K562 (cell line): ENCODE measurements around the gene ARHGAP42. TPM values are rescaled to one million over a fixed set of nuclear protein-coding genes. Genes with fewer than 3 reads are reported as not detected.

Source experiments
- POLR2G ChIP-seq: fragments of 200-400 bp; formaldehyde crosslinking; IDR thresholded peaks from 2 replicates; pipeline ENCODE4 v1.6.1; 2017; ENCODE audit warnings: low read depth, mild to moderate bottlenecking, antibody characterized with exemption, low read length, moderate library complexity
- ZNF324 ChIP-seq: fragments of 250-450 bp; sonication (Bioruptor Pico); IDR thresholded peaks from 2 replicates; pipeline ENCODE4 v1.4.0; 2020; ENCODE audit warnings: mild to moderate bottlenecking
- ZNF561 ChIP-seq: fragments of 450-650 bp; formaldehyde crosslinking; conservative IDR thresholded peaks from 2 replicates; pipeline ENCODE4 v1.4.0; 2020; ENCODE audit warnings: mild to moderate bottlenecking, moderate library complexity
- polyA plus RNA-seq, 8 experiments: library from polyadenylated mRNA; depleted of rRNA in 4 of 8; stranded (reverse) in 5 of 8; unstranded in 3 of 8; fragments of >200 nt; fragmentation: Nextera tagmentation in 2 of 8; fragmentation: Illumina TruSeq in 1 of 8; extraction: Ambion mirVana in 2 of 8; extraction: Trizol in 1 of 8; gene quantifications; 2 replicates each; pipeline versions ENCODE4 v1.2.1 to v1.2.3, GENCODE V29; 2011 to 2014; ENCODE audit warnings: inconsistent platforms in 1 of 8, missing spikeins in 1 of 8
- total RNA-seq, 7 experiments: library from RNA; depleted of rRNA in 6 of 7; stranded (reverse); fragments of >200 nt in 6 of 7; fragmentation: Illumina TruSeq in 2 of 7; extraction: Trizol in 2 of 7; gene quantifications; 2 replicates each; pipeline versions ENCODE4 v1.2.1 to v1.2.3, GENCODE V29; 2011 to 2021; ENCODE audit warnings: low replicate concordance in 1 of 7
- TF ChIP-seq, protein P1 (sequence below), 2 experiments: fragments of 450-650 bp in 1 of 2; sonication (generic) in 1 of 2; formaldehyde crosslinking in 1 of 2; IDR thresholded peaks; 2 replicates each; pipeline versions ENCODE4 v1.7.1 to v1.9.0; 2016 to 2022; ENCODE audit warnings: inconsistent platforms in 1 of 2, mild to moderate bottlenecking in 1 of 2, missing genetic modification reagents in 1 of 2
- TF ChIP-seq, protein P2 (sequence below): fragments of 200-800 bp; sonication (Bioruptor generic); IDR thresholded peaks from 2 replicates; pipeline ENCODE4 v1.6.1; 2017; ENCODE audit warnings: missing genetic modification characterization, missing compliant biosample characterization
- TF ChIP-seq, protein P3 (sequence below): fragments of 250-450 bp; sonication (Bioruptor Pico); IDR thresholded peaks from 2 replicates; pipeline ENCODE4 v1.4.0; 2020; ENCODE audit warnings: mild to moderate bottlenecking, moderate library complexity
- TF ChIP-seq, protein P4 (sequence below), 2 experiments: fragments of 150-350 bp in 1 of 2; IDR thresholded peaks; 2 replicates each; pipeline ENCODE4 v1.6.1; 2012 to 2016; ENCODE audit warnings: low read depth in 2 of 2, low read length in 2 of 2, mild to moderate bottlenecking in 1 of 2, moderate library complexity in 1 of 2

ARHGAP42 gene
- total and polyA plus RNA-seq, 9 of the 15 experiments (the other 6 are each of a cell fraction or from before 2014, with no cell fraction given) = 0.95 to 6.1 (median 2.4) TPM

DNA sequence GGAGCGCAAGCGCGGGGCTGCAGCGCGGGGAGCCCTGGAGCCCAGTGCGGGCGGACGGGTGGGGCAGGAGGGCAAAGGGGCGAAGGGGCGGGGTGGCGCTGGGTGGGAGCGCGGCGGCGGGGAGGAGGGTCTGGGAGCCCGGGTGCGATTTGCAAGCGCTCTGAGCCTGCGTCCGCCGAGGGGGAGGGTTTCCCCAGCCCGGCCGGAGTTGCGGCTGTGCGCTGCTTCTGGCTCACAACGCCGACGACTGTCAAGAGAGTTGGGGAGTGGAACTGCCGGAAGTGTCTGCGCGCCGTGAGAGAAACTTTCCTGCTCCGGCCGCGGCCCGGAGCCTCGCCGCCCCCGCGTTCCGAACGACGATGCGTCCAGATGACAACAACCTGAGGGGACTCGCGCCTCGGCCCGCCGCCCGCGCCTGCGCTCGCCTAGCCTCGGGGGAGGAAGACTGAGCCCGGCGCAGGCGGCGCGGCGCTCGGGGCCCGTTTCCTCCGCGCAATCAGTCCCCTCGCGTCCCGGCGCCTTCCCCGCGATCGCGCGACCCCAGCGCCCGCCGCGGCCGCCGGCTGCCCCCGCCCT lies at the start of gene ARHGAP42 (continued):
- TF ChIP-seq, protein P1, sequence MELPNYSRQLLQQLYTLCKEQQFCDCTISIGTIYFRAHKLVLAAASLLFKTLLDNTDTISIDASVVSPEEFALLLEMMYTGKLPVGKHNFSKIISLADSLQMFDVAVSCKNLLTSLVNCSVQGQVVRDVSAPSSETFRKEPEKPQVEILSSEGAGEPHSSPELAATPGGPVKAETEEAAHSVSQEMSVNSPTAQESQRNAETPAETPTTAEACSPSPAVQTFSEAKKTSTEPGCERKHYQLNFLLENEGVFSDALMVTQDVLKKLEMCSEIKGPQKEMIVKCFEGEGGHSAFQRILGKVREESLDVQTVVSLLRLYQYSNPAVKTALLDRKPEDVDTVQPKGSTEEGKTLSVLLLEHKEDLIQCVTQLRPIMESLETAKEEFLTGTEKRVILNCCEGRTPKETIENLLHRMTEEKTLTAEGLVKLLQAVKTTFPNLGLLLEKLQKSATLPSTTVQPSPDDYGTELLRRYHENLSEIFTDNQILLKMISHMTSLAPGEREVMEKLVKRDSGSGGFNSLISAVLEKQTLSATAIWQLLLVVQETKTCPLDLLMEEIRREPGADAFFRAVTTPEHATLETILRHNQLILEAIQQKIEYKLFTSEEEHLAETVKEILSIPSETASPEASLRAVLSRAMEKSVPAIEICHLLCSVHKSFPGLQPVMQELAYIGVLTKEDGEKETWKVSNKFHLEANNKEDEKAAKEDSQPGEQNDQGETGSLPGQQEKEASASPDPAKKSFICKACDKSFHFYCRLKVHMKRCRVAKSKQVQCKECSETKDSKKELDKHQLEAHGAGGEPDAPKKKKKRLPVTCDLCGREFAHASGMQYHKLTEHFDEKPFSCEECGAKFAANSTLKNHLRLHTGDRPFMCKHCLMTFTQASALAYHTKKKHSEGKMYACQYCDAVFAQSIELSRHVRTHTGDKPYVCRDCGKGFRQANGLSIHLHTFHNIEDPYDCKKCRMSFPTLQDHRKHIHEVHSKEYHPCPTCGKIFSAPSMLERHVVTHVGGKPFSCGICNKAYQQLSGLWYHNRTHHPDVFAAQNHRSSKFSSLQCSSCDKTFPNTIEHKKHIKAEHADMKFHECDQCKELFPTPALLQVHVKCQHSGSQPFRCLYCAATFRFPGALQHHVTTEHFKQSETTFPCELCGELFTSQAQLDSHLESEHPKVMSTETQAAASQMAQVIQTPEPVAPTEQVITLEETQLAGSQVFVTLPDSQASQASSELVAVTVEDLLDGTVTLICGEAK (IDR thresholded peaks at IDR 0.05) = peak; percentile 64
- TF ChIP-seq, protein P1 (CRISPR knock-in tag; IDR thresholded peaks at IDR 0.05) = no peak
- TF ChIP-seq POLR2G (peak; percentile 76), ZNF324 (CRISPR knock-in tag) (no peak), ZNF561 (CRISPR knock-in tag) (no peak)
- TF ChIP-seq, protein P2, sequence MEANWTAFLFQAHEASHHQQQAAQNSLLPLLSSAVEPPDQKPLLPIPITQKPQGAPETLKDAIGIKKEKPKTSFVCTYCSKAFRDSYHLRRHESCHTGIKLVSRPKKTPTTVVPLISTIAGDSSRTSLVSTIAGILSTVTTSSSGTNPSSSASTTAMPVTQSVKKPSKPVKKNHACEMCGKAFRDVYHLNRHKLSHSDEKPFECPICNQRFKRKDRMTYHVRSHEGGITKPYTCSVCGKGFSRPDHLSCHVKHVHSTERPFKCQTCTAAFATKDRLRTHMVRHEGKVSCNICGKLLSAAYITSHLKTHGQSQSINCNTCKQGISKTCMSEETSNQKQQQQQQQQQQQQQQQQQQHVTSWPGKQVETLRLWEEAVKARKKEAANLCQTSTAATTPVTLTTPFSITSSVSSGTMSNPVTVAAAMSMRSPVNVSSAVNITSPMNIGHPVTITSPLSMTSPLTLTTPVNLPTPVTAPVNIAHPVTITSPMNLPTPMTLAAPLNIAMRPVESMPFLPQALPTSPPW (CRISPR knock-in tag) = peak; percentile 25; the same call in 1 of the 2 replicates
- TF ChIP-seq, protein P3, sequence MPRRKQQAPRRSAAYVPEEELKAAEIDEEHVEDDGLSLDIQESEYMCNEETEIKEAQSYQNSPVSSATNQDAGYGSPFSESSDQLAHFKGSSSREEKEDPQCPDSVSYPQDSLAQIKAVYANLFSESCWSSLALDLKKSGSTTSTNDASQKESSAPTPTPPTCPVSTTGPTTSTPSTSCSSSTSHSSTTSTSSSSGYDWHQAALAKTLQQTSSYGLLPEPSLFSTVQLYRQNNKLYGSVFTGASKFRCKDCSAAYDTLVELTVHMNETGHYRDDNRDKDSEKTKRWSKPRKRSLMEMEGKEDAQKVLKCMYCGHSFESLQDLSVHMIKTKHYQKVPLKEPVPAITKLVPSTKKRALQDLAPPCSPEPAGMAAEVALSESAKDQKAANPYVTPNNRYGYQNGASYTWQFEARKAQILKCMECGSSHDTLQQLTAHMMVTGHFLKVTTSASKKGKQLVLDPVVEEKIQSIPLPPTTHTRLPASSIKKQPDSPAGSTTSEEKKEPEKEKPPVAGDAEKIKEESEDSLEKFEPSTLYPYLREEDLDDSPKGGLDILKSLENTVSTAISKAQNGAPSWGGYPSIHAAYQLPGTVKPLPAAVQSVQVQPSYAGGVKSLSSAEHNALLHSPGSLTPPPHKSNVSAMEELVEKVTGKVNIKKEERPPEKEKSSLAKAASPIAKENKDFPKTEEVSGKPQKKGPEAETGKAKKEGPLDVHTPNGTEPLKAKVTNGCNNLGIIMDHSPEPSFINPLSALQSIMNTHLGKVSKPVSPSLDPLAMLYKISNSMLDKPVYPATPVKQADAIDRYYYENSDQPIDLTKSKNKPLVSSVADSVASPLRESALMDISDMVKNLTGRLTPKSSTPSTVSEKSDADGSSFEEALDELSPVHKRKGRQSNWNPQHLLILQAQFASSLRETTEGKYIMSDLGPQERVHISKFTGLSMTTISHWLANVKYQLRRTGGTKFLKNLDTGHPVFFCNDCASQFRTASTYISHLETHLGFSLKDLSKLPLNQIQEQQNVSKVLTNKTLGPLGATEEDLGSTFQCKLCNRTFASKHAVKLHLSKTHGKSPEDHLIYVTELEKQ (CRISPR knock-in tag) = no peak
- TF ChIP-seq, protein P4, sequence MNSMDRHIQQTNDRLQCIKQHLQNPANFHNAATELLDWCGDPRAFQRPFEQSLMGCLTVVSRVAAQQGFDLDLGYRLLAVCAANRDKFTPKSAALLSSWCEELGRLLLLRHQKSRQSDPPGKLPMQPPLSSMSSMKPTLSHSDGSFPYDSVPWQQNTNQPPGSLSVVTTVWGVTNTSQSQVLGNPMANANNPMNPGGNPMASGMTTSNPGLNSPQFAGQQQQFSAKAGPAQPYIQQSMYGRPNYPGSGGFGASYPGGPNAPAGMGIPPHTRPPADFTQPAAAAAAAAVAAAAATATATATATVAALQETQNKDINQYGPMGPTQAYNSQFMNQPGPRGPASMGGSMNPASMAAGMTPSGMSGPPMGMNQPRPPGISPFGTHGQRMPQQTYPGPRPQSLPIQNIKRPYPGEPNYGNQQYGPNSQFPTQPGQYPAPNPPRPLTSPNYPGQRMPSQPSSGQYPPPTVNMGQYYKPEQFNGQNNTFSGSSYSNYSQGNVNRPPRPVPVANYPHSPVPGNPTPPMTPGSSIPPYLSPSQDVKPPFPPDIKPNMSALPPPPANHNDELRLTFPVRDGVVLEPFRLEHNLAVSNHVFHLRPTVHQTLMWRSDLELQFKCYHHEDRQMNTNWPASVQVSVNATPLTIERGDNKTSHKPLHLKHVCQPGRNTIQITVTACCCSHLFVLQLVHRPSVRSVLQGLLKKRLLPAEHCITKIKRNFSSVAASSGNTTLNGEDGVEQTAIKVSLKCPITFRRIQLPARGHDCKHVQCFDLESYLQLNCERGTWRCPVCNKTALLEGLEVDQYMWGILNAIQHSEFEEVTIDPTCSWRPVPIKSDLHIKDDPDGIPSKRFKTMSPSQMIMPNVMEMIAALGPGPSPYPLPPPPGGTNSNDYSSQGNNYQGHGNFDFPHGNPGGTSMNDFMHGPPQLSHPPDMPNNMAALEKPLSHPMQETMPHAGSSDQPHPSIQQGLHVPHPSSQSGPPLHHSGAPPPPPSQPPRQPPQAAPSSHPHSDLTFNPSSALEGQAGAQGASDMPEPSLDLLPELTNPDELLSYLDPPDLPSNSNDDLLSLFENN (IDR thresholded peaks at IDR 0.05; ENCODE audit: low read depth in 2 of 2, low read length in 2 of 2) = no peak
